Hematopoietic multipotent progenitor cell (in vitro differentiated cells): ENCODE data around the gene EPB41L2. TPM values are rescaled to one million over a fixed set of nuclear protein-coding genes. Genes with fewer than 3 reads are reported as not detected.
"Not testable (repeated sequence)": the region's sequence is repeated elsewhere in the genome, so short reads cannot be mapped to it uniquely, and the experiment has no call there.

Source experiments
- DNase-seq, 3 donors: peaks; one replicate each; pipeline ENCODE4 v3.0.0-alpha.2; 2011 to 2015; ENCODE audit warnings: low read depth in 2 of 3, low spot score in 2 of 3
- total RNA-seq: library from RNA; depleted of rRNA; stranded (reverse); fragments of >200 nt; gene quantifications from one replicate; pipeline ENCODE4 v1.2.3, GENCODE V29; 2012

Gene EPB41L2
- total RNA-seq, 1 donor: 7.5 TPM

- DNase-seq: no peak
Measured at GRCh38 chr6:131007286-131007685, 55.8 kb downstream of the EPB41L2 start.

DNA sequence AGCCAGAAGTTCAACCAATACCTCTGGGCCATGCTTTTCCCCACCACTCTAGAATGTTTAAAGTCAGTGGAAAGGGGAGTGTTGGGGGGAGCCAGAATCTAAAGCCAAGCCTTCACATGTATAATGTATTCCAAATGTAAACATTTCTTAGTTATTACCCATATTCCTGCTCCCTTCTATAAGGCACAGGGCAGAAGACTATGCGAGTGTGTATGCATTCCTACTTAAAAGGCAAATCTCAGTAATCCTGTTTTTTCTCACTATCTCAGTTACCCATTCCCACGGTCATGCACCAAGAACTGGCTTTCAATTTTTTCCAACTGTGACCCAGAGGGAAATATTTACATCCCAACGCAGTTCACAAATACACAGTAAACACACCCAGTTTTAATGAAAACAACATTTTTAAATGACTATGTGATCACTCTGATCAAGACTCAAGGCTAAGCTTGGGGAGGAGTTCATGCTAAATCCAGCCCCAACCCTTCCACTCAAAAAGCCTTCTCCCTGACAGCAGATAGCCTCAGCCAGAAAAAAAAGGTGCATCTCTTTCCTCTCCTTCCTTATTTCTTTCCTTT, 57.5 kb downstream of the EPB41L2 start:
- DNase-seq: no peak

DNA sequence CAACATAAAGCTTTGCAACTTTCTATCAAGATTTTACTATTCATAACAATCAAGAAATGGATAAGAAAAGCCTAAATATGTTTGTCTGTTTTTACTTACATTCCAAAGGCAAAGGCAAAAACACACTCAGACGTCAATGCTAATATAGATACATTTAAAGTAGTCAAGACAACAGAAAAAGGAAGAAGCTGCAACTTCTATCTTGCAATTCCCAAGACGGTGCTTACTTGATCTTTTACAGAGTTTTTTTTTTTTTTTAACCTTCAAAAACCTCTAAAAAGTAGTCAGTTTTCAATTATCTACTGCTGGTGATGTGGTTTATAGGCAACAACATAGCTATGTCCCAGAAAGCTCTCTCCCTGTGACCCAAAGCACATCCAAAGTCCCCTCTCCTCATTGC, 58.1 kb downstream of the EPB41L2 start:
- no peak for DNase-seq

DNA sequence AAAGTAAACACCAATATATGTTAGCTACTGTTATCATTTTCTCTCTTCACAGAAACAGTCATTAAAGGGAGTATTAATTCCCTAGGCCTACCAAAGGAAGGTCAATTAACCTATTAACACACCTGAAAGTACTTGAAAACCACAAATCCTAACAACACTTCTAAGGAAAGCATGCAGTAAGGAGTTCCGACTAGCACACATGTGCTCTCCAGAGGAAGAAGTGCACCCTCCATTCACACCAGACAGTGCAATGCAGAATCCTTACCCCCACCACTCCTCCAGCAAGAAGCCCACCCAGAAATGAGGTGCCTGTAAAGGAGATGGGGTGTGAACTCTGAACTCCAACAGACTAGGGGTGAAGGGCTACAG, 58.7 kb downstream of the EPB41L2 start:
- DNase-seq: no peak

GRCh38 chr6:131003488-131004386, 59.3 kb downstream of the EPB41L2 start:
- DNase-seq: no peak

- no peak for DNase-seq
Measured at GRCh38 chr6:131002661-131002980, 60.4 kb downstream of the EPB41L2 start.

- no peak for DNase-seq
Measured at GRCh38 chr6:131001945-131002660, 60.9 kb downstream of the EPB41L2 start.

DNA sequence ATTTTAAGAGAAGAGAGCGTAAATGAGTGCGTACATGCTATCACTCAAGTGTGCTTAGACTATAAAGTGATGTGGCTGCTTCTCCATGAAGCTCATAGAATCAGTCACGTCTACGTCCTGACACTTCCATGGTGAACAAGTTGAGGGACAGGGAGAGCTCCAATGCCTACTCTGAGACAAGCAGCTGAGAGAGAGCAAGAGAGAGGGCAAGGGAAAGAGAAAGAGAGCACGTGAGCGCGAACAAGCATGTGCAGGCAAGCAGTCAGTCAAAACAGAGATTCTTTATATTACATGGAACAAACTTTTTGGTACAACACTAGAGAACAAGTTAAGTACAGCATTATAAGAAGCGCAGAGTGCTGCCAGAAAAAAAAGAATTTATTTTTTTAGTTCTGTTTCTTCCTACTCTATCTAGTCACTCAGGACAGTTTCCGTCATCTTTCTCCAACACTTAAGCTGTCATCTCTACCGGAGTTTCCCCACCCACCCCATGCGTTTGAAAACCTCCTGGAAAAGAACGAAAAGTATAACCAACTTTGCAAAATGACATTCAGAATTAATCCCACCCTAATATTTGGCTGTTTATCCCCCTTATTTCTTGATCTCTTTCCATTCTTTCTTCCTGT, 61.8 kb downstream of the EPB41L2 start:
- DNase-seq: no peak

DNA sequence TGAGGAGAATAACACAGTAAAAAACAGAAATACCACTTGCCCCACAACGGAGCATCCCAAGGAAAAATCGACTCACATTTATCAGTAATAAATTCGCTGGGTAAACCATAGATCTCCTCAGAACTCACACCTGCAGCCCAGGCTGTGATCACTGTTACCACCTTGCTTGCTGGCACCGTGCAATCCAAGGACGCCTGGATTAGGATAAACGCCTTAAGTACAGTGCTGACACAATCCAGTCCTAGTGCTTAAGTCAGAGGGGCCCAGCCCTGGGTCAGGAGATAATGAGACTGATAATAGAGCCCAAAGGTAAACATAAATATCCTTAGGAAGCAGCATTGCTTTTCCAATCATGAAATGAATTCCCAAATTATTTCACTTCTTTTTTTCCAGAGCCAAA, 62.5 kb downstream of the EPB41L2 start:
- DNase-seq: no peak

DNA sequence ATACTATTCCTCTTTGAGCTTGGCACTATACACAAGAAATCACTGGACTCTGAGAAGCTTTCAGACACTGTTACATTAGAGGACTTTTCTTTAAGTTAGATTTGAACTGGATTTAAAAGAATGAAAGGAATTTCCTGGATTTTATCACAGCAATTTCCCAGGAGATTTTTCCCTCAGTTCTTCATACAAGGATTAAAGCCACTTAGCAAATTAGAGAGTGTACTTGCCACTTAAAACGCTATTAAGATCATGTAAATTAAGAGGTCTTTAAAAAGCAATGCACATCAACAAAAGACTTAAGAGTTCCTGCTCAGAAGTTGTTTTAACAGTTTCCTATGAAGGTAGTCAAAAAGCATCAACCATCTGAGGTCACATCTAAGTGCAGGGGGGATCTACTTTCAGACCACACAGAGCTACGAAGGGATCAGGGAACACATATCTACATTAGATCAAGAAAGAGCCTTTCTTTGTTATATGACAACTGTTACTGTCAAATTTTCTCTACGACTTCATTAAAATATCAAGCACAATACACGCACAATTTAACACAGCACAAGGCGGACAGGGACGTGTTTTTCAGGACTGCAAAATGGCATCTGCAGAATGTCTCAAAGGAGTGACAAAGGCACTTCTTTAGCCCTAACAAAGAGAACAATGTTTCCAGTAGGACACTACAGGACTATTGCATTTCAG, 65.8 kb downstream of the EPB41L2 start:
- DNase-seq: no peak

DNA sequence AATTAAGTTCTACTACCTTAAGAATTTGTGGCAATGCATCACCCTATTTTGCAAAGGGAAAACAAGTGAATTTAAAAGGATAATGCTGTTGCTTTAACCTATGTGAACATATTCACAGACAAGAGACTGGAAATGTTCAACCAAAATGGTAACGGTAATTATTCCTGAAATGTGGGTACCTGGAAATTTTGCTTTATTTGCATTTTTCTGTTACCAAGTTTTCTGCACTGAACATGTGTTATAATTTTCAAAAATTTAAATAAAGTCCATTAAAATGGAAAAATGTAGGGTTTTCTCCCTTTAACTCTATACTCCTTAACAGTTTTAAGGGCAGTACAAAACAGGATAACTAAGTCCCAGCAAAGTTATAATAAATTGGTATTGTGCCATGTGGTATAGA, 66.4 kb downstream of the EPB41L2 start:
- no peak for DNase-seq

- DNase-seq: no peak
Measured at GRCh38 chr6:130995783-130996447, 67.1 kb downstream of the EPB41L2 start.

GRCh38 chr6:130994319-130995097, 68.5 kb downstream of the EPB41L2 start:
- DNase-seq: no peak

GRCh38 chr6:130993292-130993765, 69.7 kb downstream of the EPB41L2 start:
- no peak for DNase-seq

DNA sequence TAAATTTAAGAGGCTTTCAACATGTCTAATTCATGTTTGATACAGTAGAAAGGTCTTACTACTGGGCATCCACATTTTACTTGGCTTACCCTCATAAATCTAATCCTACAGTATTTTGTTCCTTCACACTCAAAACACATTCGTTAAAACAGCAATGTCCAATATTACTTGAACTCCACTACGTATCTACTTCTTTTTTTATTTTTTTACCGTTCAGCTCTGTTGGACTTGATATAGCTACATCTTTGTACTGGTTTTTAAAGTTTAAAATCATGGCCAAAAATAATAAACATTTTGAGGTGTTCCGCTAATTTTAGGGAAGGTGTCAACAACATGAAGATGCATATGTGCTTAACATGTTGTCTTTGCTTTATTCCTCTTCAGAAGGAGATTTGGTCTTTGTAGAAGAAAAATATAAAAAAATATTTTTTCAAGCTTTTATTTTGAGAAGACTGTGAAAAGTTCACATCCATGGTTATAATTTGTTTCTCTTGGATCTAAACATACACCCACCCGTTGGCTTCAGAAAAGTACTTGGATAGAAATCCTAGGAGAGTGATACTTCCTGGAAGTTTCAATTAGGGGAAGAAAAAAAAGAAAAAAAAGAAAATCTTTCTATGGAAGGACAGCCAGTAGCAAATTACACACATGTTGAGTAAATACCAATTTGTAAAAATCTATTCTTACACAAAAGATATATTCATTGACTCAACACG, 71.5 kb downstream of the EPB41L2 start:
- no peak for DNase-seq

DNA sequence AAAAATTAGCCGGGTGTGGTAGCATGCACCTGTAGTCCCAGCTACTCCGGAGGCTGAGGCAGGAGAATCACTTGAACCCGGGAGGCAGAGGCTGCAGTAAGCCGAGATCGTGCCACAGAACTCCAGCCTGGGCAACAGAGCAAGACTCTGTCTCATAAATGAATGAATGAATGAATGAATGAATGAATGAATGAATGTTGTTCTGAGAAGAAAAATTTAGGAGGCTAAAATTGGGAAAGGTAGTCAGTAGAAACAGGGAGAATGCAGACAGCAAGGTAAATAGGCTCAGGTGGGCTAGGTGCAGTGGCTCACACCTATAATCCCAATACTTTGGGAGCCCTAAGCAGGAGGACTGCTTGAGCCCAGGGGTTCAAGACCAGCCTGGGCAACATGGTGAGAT, 75.5 kb downstream of the EPB41L2 start:
- not testable (repeated sequence) for DNase-seq

DNA sequence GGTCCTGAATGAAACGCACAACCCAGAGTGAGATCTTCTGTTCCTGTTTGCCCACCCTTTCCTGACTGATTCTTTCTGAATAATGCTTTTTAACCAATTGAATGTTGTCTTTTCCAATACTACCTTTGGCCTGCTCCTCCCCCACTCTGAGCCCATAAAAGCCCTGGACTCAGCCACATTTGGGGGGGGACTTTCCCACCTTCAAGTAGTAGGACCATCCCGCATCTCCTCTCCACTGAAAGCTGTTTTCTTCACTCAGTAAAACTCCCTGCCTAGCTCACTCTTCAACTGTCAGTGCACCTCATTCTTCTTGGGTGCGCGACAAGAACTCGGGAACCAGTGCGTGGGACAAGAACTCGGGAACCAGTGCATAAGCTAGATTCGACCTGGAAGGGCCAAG, 77.9 kb downstream of the EPB41L2 start:
- no peak for DNase-seq

DNA sequence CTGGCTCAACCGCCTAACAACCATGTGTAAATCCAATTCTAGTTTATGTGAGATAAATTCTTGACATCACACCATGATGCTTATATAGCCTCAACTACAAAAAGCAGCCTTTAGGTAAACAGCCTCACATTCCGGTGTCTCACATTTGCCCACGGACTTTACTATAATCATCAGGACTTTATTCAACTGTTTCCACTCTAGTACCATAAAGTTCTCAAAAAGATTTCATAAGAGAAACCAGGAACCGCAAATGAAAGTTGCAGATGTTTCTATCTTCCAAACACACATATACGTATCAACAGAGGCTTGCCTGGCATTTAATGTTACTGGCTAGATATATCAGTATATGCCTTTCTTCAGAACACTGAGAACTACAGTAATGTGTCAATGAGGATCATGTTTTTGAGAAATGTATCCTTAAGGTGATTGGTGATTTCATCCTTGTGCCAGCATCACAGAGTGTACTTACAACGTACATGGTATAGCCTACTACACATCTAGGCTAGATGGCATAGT, 80.0 kb downstream of the EPB41L2 start:
- no peak for DNase-seq

GRCh38 chr6:130982135-130982534, 80.9 kb downstream of the EPB41L2 start:
- DNase-seq: no peak
